GM12878 (cell line): ENCODE measurements around the gene FERMT3. TPM values are rescaled to one million over a fixed set of nuclear protein-coding genes. Genes with fewer than 3 reads are reported as not detected.

Source experiments
- ATAC-seq: fragments of 200-7000 bp; cut with Tn5 transposase; 3 replicates; pipeline ENCODE4 v1.9.1; 2020; ENCODE audit warnings: mild to moderate bottlenecking, moderate library complexity
- BruUV-seq: library from RNA; stranded (reverse); fragments of 400-500 nt; replicated peaks from 2 replicates; lab custom pipeline; 2021; lab: Mats Ljungman, UMichigan
- CTCF ChIA-PET: fragments of 300-600 bp; sonication (Branson Sonifier 250); formaldehyde crosslinking; extraction: SDS; loops from one replicate; lab custom pipeline; 2021; ENCODE audit warnings: inconsistent platforms; lab: Yijun Ruan, JAX
- POLR2A ChIA-PET: fragments of 350-600 bp; formaldehyde crosslinking; extraction: SDS; loops from one replicate; lab custom pipeline; 2021; ENCODE audit warnings: inconsistent platforms; lab: Charles Lee
- RAD21 ChIA-PET: fragments of 300-600 bp; sonication (Branson Sonifier 250); formaldehyde crosslinking; loops from one replicate; lab custom pipeline; 2023; ENCODE audit warnings: antibody characterized with exemption; ENCODE audit not compliant: unreplicated experiment; lab: Charles Lee
- SMC1A ChIA-PET: fragments of 300-600 bp; sonication (Branson Sonifier 250); formaldehyde crosslinking; loops from one replicate; lab custom pipeline; 2023; ENCODE audit not compliant: unreplicated experiment, uncharacterized antibody; lab: Charles Lee
- DNase-seq: peaks from one replicate; pipeline ENCODE4 v3.0.0-alpha.2; 2011; ENCODE audit warnings: low read depth, low spot score
- FAIRE-seq: peaks from 3 replicates; lab custom pipeline; 2011; peaks lifted over from hg19 to GRCh38; lab: Jason Lieb, UNC
- H2AFZ ChIP-seq: 2 replicates; pipeline ENCODE4 v1.6.0; 2011; ENCODE audit warnings: low read depth, low read length, control low read depth; ENCODE audit not compliant: control insufficient read depth
- H3K27ac ChIP-seq: 2 replicates; pipeline ENCODE4 v1.5.1; 2011; ENCODE audit warnings: control low read depth; ENCODE audit not compliant: control insufficient read depth, insufficient read depth
- H3K27me3 ChIP-seq, 2 experiments: replicated peaks in 1 of 2; 2 replicates each; pipeline versions ENCODE4 v1.6.0 to v1.6.1; 2011; ENCODE audit warnings: low read length in 1 of 2; ENCODE audit not compliant: control insufficient read depth in 2 of 2, insufficient read depth in 2 of 2
- H3K36me3 ChIP-seq, 2 experiments: 2 replicates each; pipeline ENCODE4 v1.5.1; 2011; ENCODE audit warnings: low read length in 1 of 2; ENCODE audit not compliant: control insufficient read depth in 2 of 2, insufficient read depth in 2 of 2
- H3K4me1 ChIP-seq: 2 replicates; pipeline ENCODE4 v1.6.1; 2011; ENCODE audit warnings: mild to moderate bottlenecking, low read length, moderate library complexity, mixed read lengths; ENCODE audit not compliant: control insufficient read depth, insufficient read depth
- H3K4me2 ChIP-seq: 2 replicates; pipeline ENCODE4 v1.6.0; 2011; ENCODE audit warnings: control low read depth; ENCODE audit not compliant: control insufficient read depth, insufficient read depth
- H3K4me3 ChIP-seq: fragments of 200-600 bp; sonication (generic); 2 replicates; pipeline ENCODE4 v1.5.1; 2016
- H3K79me2 ChIP-seq: 2 replicates; pipeline ENCODE4 v1.6.0; 2011; ENCODE audit warnings: low read length; ENCODE audit not compliant: control insufficient read depth, insufficient read depth
- H3K9ac ChIP-seq: 2 replicates; pipeline ENCODE4 v1.8.0; 2011; ENCODE audit warnings: low read length, control low read depth, mixed read lengths; ENCODE audit not compliant: control insufficient read depth, insufficient read depth
- H3K9me3 ChIP-seq: replicated peaks from 3 replicates; pipeline ENCODE4 v1.5.1; 2011; ENCODE audit warnings: mild to moderate bottlenecking, low read length; ENCODE audit not compliant: control insufficient read depth, insufficient read depth
- H4K20me1 ChIP-seq: 2 replicates; pipeline ENCODE4 v1.6.0; 2011; ENCODE audit not compliant: control insufficient read depth, insufficient read depth
- BACH1 ChIP-seq: fragments of 450-650 bp; IDR thresholded peaks from 2 replicates; pipeline ENCODE4 v1.6.1; 2017; ENCODE audit warnings: mild to moderate bottlenecking, borderline replicate concordance
- HDAC6 ChIP-seq: fragments of 200-600 bp; sonication (generic); IDR thresholded peaks from one replicate; pipeline ENCODE4 v1.8.0; 2017; ENCODE audit warnings: antibody characterized with exemption; ENCODE audit not compliant: unreplicated experiment
- NFIC ChIP-seq: IDR thresholded peaks from 2 replicates; pipeline ENCODE4 v1.6.1; 2012; ENCODE audit warnings: low read depth, mild to moderate bottlenecking, inconsistent platforms, low read length, moderate library complexity
- PAX5 ChIP-seq: IDR thresholded peaks from 2 replicates; pipeline ENCODE4 v1.6.1; 2011; ENCODE audit warnings: low read depth, low read length, borderline replicate concordance
- WGBS: methylation state at CpG from one replicate; pipeline ENCODE4 v1.1.6; 2016; ENCODE audit warnings: low lambda C conversion rate; ENCODE audit not compliant: insufficient replicate concordance, insufficient coverage; ENCODE audit errors: missing lambda C conversion rate; 5-methylcytosine and 5-hydroxymethylcytosine counted together
- in situ Hi-C: fragments of 300-500 bp; cut with MboI; formaldehyde crosslinking; loops from 9 replicates; pipeline ENCODE4 v1.14.3; 2018; ENCODE audit warnings: mixed read lengths
- intact Hi-C: fragments of 100-400 bp; cut with micrococcal nuclease; formaldehyde crosslinking; loops from one replicate; pipeline ENCODE4 v1.14.2; 2022; ENCODE audit not compliant: unreplicated experiment
- polyA plus RNA-seq, 11 experiments: library from polyadenylated mRNA; depleted of rRNA in 4 of 11; unstranded in 6 of 11; stranded (reverse) in 5 of 11; fragments of >200 nt; fragmentation: Nextera tagmentation in 4 of 11; fragmentation: Illumina TruSeq in 1 of 11; extraction: Ambion mirVana in 4 of 11; extraction: Trizol in 1 of 11; gene quantifications; 1 replicate in 1 of 11; 2 replicates in 10 of 11; pipeline versions ENCODE4 v1.2.1 to v1.2.3, GENCODE V29; 2011 to 2016; ENCODE audit warnings: inconsistent platforms in 2 of 11, missing spikeins in 2 of 11, low read depth in 1 of 11
- total RNA-seq, 4 experiments: library from RNA; depleted of rRNA in 3 of 4; stranded (reverse); fragments of >200 nt in 3 of 4; fragmentation: Illumina TruSeq in 1 of 4; extraction: Trizol in 1 of 4; gene quantifications; 2 replicates each; pipeline versions ENCODE4 v1.2.1 to v1.2.3, GENCODE V29; 2013 to 2021
- TF ChIP-seq, protein P1 (sequence below): fragments of 450-650 bp; formaldehyde crosslinking; IDR thresholded peaks from 2 replicates; pipeline ENCODE4 v1.4.0; 2022; ENCODE audit warnings: mild to moderate bottlenecking, moderate library complexity

Gene FERMT3
- total and polyA plus RNA-seq, 10 of the 15 experiments (the other 5 are each of a cell fraction or from before 2014, with no cell fraction given): 2.0 to 211 (median 114) TPM

DNA sequence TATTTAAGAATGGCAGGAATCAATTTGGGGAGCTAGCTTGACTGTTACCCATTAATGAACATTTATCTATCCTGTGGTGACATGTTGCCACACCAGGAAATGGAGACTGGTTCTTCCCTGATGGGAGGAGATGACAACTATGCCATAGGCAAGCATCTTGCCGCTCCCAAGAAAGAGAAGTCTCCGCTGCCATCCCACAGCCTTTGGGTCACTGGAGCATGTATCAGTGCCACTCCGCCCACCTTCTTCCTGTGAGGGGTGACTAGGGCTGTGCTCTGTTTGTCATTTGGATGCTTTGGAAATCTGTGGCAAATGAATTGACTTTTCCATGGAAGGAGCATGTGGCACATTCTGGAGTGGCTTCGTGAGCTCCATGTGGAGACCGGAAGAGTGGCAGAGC lies 14.1 kb upstream of the FERMT3 start:
- in situ Hi-C loops: no loop called here
- H3K4me3 ChIP-seq: no peak overlapping the region
- intact Hi-C loops: no loop called here
- BruUV-seq: no TSS peak
- H3K4me1 ChIP-seq: peaks cover 4% of the 10 kb centered on the region; the same call in 1 of the 2 replicates
- FAIRE-seq (no peak), DNase-seq (no peak), ATAC-seq (no peak)
- H3K27me3 ChIP-seq: no peaks in the 10 kb centered on the region
- peaks cover 29 to 32% of the 10 kb centered on the region in 2 experiments for H3K36me3 ChIP-seq
- no peak overlapping the region for H3K27ac ChIP-seq
- CTCF ChIA-PET: interaction anchor here (0.7 kb wide), 1 partner anchor 112 kb away, joined by 3 read pairs; no protein-coding TSS in a partner anchor
- RAD21 ChIA-PET: interaction anchor here (0.9 kb wide), 1 partner anchor 12 kb away, joined by 5 read pairs; no protein-coding TSS in a partner anchor
- SMC1A ChIA-PET: no interaction called here
- 91% methylated on average over 5 of the region's 5 CpGs for WGBS
- no peaks in the 10 kb centered on the region for H4K20me1 ChIP-seq
- peaks cover 32% of the 10 kb centered on the region for H3K79me2 ChIP-seq
- H3K9me3 ChIP-seq: no peaks in the 10 kb centered on the region
- TF ChIP-seq HDAC6: no peak
- no peak for TF ChIP-seq BACH1
- TF ChIP-seq PAX5: no peak
- TF ChIP-seq NFIC: no peak
- TF ChIP-seq, protein P1, sequence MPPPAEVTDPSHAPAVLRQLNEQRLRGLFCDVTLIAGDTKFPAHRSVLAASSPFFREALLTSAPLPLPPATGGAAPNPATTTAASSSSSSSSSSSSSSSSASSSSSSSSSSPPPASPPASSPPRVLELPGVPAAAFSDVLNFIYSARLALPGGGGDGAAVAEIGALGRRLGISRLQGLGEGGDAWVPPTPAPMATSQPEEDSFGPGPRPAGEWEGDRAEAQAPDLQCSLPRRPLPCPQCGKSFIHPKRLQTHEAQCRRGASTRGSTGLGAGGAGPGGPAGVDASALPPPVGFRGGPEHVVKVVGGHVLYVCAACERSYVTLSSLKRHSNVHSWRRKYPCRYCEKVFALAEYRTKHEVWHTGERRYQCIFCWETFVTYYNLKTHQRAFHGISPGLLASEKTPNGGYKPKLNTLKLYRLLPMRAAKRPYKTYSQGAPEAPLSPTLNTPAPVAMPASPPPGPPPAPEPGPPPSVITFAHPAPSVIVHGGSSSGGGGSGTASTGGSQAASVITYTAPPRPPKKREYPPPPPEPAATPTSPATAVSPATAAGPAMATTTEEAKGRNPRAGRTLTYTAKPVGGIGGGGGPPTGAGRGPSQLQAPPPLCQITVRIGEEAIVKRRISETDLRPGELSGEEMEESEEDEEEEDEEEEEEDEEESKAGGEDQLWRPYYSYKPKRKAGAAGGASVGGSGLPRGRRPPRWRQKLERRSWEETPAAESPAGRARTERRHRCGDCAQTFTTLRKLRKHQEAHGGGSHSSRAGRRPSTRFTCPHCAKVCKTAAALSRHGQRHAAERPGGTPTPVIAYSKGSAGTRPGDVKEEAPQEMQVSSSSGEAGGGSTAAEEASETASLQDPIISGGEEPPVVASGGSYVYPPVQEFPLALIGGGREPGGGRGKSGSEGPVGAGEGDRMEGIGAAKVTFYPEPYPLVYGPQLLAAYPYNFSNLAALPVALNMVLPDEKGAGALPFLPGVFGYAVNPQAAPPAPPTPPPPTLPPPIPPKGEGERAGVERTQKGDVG: no peak
- POLR2A ChIA-PET: no interaction called here
- no peak overlapping the region for H2AFZ ChIP-seq
- no peak overlapping the region for H3K4me2 ChIP-seq
- no peak overlapping the region for H3K9ac ChIP-seq
